Activated naive CD4-positive, alpha-beta T cell treated with anti-CD3 and anti-CD28 coated beads, Interleukin-2, amount 10 ng/mL, durations not matched to agents 7 days and 5 days (primary cell): Measurements from ENCODE around the gene GRM7.

Experiments
- CTCF ChIA-PET: fragments of 350-600 bp; sonication (Branson Sonifier 250); formaldehyde crosslinking; loops from one replicate; lab custom pipeline; 2021; ENCODE audit warnings: antibody characterized with exemption; lab: Charles Lee
- DNase-seq: peaks from one replicate; pipeline ENCODE4 v3.0.0-alpha.2; 2020
- H3K27ac Mint-ChIP-seq: one replicate; pipeline ENCODE4 v1.8.0; 2021; ENCODE audit warnings: mild to moderate bottlenecking, moderate library complexity, mixed read lengths
- H3K27me3 Mint-ChIP-seq: one replicate; pipeline ENCODE4 v1.8.0; 2021; ENCODE audit warnings: mild to moderate bottlenecking, mixed read lengths
- H3K36me3 Mint-ChIP-seq: one replicate; pipeline ENCODE4 v1.8.0; 2021; ENCODE audit warnings: mixed read lengths
- H3K4me1 Mint-ChIP-seq: one replicate; pipeline ENCODE4 v1.8.0; 2021; ENCODE audit warnings: mixed read lengths
- H3K4me3 Mint-ChIP-seq: one replicate; pipeline ENCODE4 v1.8.0; 2021; ENCODE audit warnings: mild to moderate bottlenecking, moderate library complexity, mixed read lengths
- H3K9me3 Mint-ChIP-seq: one replicate; pipeline ENCODE4 v1.8.0; 2021; ENCODE audit warnings: mixed read lengths

Gene GRM7

GRCh38 chr3:7015683-7016440, 154.9 kb downstream of the GRM7 start:
- no peaks in the 10 kb centered on the region for H3K27me3 Mint-ChIP-seq
- H3K27ac Mint-ChIP-seq, result no peak overlapping the region
- DNase-seq, result no peak
- no peaks in the 10 kb centered on the region for H3K36me3 Mint-ChIP-seq
- CTCF ChIA-PET, result no interaction called here
- H3K4me3 Mint-ChIP-seq, result no peak overlapping the region
- H3K4me1 Mint-ChIP-seq, result no peaks in the 10 kb centered on the region
- H3K9me3 Mint-ChIP-seq, result peaks cover 6% of the 10 kb centered on the region

DNA sequence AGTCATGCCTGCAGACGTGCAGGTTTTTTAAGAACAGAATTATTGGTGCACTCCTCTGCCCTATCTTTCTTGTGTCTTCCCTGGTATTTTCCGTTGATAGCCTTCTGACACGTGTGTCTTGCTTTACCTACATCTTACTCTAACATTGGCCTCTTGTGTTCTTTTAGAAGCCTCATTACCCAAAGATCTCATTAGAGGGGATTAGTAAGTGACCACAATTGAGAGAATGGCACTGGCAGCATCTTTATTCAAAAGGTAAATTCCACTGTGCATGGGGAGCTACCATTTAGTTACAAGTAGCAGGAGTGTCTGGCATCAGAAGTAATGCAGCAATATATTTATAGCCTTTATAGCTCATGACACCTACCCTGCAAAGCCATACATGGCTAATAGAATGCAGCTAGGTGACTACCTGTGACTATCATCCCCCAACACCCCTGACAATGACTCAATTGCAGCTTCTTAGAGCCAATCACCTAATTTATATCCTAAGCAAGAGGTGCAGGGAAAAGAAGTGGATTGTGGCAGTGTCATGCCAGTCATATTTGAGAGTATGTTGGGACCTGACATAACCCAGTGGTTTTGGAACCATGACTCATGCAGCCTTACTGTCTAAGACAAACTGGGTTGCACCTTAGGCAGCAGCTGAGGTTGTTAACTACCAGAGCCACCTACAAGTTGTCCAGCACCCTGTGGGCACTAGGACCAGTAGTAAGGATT, 164.8 kb downstream of the GRM7 start:
- H3K27me3 Mint-ChIP-seq, result no peaks in the 10 kb centered on the region
- H3K4me3 Mint-ChIP-seq, result no peak overlapping the region
- H3K4me1 Mint-ChIP-seq, result no peaks in the 10 kb centered on the region
- H3K9me3 Mint-ChIP-seq, result peaks cover 5% of the 10 kb centered on the region
- DNase-seq, result no peak
- H3K36me3 Mint-ChIP-seq, result no peaks in the 10 kb centered on the region
- H3K27ac Mint-ChIP-seq, result no peak overlapping the region
- CTCF ChIA-PET, result no interaction called here

DNA sequence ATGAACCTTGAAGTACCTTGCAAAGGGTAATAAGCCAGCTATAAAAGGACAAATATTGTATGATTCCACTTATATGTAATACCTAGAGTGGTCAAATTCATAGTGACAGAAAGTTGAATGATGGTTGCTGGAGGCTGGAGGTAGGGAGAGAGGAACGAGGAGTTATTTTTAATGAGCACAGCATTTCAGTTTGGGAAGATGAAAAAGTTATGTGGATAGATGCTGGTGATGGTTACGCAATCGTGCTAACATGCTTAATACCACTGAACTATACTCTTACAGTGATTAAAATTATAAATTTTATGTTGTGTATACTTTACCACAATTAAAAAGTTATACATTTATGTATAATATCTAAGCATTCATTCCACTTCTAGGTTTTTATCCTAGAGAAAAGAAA, 168.6 kb downstream of the GRM7 start:
- Mint-ChIP-seq H3K9me3 (peaks cover 8% of the 10 kb centered on the region), H3K27me3 (no peaks in the 10 kb centered on the region)
- CTCF ChIA-PET, result no interaction called here

GRCh38 chr3:7038394-7038793, 177.5 kb downstream of the GRM7 start:
- Mint-ChIP-seq H3K36me3 (no peaks in the 10 kb centered on the region), H3K27ac (no peak overlapping the region)
- CTCF ChIA-PET, result no interaction called here

More for the DNA sequence above, 168.6 kb downstream of the GRM7 start:
- no peak overlapping the region for H3K27ac Mint-ChIP-seq
- no peaks in the 10 kb centered on the region for H3K4me1 Mint-ChIP-seq
- DNase-seq, result no peak
- no peak overlapping the region for H3K4me3 Mint-ChIP-seq
- H3K36me3 Mint-ChIP-seq, result no peaks in the 10 kb centered on the region

GRCh38 chr3:7062714-7063113, 201.8 kb downstream of the GRM7 start:
- Mint-ChIP-seq H3K4me1 (no peaks in the 10 kb centered on the region), H3K27ac (no peak overlapping the region), H3K27me3 (no peaks in the 10 kb centered on the region), H3K9me3 (peaks cover 3% of the 10 kb centered on the region), H3K4me3 (no peak overlapping the region), H3K36me3 (no peaks in the 10 kb centered on the region)
- no peak for DNase-seq
- CTCF ChIA-PET, result no interaction called here

More at GRCh38 chr3:7038394-7038793, 177.5 kb downstream of the GRM7 start:
- H3K4me1 Mint-ChIP-seq, result no peaks in the 10 kb centered on the region
- DNase-seq, result no peak
- peaks cover 3% of the 10 kb centered on the region for H3K9me3 Mint-ChIP-seq
- H3K4me3 Mint-ChIP-seq, result no peak overlapping the region
- no peaks in the 10 kb centered on the region for H3K27me3 Mint-ChIP-seq

- H3K36me3 Mint-ChIP-seq, result no peaks in the 10 kb centered on the region
- H3K4me1 Mint-ChIP-seq, result no peaks in the 10 kb centered on the region
- no peaks in the 10 kb centered on the region for H3K27me3 Mint-ChIP-seq
- H3K9me3 Mint-ChIP-seq, result no peaks in the 10 kb centered on the region
- CTCF ChIA-PET, result no interaction called here
- no peak overlapping the region for H3K4me3 Mint-ChIP-seq
- H3K27ac Mint-ChIP-seq, result no peak overlapping the region
- no peak for DNase-seq
These were observed 209.5 kb downstream of the GRM7 start for GRCh38 chr3:7070461-7070860.

DNA sequence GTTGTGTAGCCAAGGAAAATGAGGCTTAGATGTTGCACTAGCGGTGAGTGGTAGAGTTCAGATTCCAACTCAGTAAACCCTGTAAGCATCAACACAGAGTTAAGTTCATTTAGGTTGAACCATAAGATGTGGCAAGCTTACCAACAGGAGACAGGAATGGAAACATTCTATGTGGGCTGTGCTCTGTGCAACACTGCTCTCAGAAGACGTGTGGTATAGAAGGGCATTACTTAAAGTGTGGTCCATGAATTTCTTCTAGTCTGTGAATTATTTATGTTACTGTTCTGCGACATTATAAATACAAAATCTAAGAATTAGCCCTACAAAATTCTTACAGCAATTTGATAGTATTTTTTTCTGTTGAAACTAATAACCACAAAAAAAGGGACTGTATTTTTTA, 213.3 kb downstream of the GRM7 start:
- CTCF ChIA-PET, result no interaction called here

GRCh38 chr3:7075117-7075516, 214.2 kb downstream of the GRM7 start:
- H3K4me1 Mint-ChIP-seq, result no peaks in the 10 kb centered on the region

More for the DNA sequence above, 213.3 kb downstream of the GRM7 start:
- Mint-ChIP-seq H3K9me3 (peaks cover 6% of the 10 kb centered on the region), H3K27ac (no peak overlapping the region), H3K4me3 (no peak overlapping the region), H3K36me3 (no peaks in the 10 kb centered on the region), H3K4me1 (no peaks in the 10 kb centered on the region), H3K27me3 (no peaks in the 10 kb centered on the region)
- DNase-seq, result no peak

DNA sequence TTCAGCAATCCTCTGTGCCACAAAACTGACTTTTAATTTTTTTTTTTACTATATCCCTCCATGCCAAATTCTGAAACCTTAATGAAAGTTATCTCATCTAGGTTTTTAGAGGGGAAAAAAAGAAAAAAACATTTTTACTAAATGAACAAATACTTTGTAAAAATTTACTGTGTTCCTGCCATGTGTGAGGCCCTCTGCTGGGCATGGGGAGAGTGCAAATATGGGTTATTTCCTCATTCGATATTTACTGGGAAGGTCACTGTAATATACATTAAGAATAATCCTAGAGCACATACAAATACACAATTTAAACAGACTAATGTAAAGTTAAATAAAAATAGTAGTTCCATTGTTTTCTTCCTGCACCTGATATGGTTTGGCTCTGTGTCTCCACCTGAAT, 215.0 kb downstream of the GRM7 start:
- Mint-ChIP-seq H3K36me3 (no peaks in the 10 kb centered on the region), H3K4me3 (no peak overlapping the region)

More at GRCh38 chr3:7075117-7075516, 214.2 kb downstream of the GRM7 start:
- no peak for DNase-seq
- no peak overlapping the region for H3K27ac Mint-ChIP-seq
- no peak overlapping the region for H3K4me3 Mint-ChIP-seq
- H3K36me3 Mint-ChIP-seq, result no peaks in the 10 kb centered on the region
- CTCF ChIA-PET, result no interaction called here
- peaks cover 6% of the 10 kb centered on the region for H3K9me3 Mint-ChIP-seq
- H3K27me3 Mint-ChIP-seq, result no peaks in the 10 kb centered on the region

DNA sequence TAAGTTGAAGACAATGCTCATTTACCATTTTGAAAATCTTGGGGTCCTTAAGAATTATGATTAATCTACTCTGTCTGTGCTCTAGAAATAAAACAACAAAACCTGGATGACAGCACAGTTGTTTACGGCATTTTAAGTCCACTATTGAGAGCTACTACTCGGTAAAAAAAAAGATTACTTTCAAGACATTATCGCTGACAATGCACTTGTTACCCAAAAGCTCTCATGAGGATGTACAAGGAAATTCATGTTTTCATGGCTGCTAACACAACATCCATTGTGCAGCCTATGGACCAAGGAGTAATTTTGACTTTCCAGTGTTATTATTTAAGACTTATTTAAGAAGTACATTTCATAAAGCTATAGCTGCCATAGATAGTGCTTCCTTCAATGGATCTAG, 221.3 kb downstream of the GRM7 start:
- H3K4me1 Mint-ChIP-seq, result no peaks in the 10 kb centered on the region
- DNase-seq, result no peak
- H3K27me3 Mint-ChIP-seq, result no peaks in the 10 kb centered on the region
- no peak overlapping the region for H3K4me3 Mint-ChIP-seq
- no peak overlapping the region for H3K27ac Mint-ChIP-seq
- H3K9me3 Mint-ChIP-seq, result peaks cover 1% of the 10 kb centered on the region
- CTCF ChIA-PET, result no interaction called here
- no peaks in the 10 kb centered on the region for H3K36me3 Mint-ChIP-seq

More for the DNA sequence above, 215.0 kb downstream of the GRM7 start:
- Mint-ChIP-seq H3K9me3 (peaks cover 6% of the 10 kb centered on the region), H3K4me1 (no peaks in the 10 kb centered on the region), H3K27ac (no peak overlapping the region), H3K27me3 (no peaks in the 10 kb centered on the region)
- DNase-seq, result no peak
- CTCF ChIA-PET, result no interaction called here

DNA sequence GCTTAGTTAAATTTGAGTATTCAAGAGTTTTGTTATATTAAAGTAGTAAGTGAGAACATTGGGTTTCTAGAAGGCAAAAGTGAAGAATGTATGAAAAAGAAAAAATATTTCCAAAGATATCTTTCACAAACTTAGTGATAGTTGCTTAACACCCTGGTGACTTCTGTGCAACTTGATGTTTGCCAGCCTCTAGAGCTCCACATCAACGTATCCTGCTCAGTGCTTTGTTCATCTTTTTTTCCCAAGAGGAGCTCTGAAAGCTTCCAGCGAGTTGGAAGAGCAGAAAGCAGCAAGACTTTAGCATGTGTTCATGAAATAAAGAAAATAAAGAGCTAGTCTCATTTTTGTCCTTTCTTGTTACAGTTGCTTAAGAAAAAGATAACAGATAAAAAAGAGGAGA, 225.5 kb downstream of the GRM7 start:
- Mint-ChIP-seq H3K27me3 (no peaks in the 10 kb centered on the region), H3K4me3 (no peak overlapping the region), H3K4me1 (no peaks in the 10 kb centered on the region), H3K27ac (no peak overlapping the region), H3K36me3 (no peaks in the 10 kb centered on the region), H3K9me3 (peaks cover 5% of the 10 kb centered on the region)
- CTCF ChIA-PET, result no interaction called here
- no peak for DNase-seq

GRCh38 chr3:7095116-7095515, 234.2 kb downstream of the GRM7 start:
- Mint-ChIP-seq H3K4me1 (no peaks in the 10 kb centered on the region), H3K27me3 (no peaks in the 10 kb centered on the region), H3K36me3 (no peaks in the 10 kb centered on the region), H3K27ac (no peak overlapping the region), H3K9me3 (peaks cover 16% of the 10 kb centered on the region), H3K4me3 (no peak overlapping the region)
- no peak for DNase-seq
- CTCF ChIA-PET, result no interaction called here

GRCh38 chr3:7100136-7100535, 239.2 kb downstream of the GRM7 start:
- H3K27me3 Mint-ChIP-seq, result no peaks in the 10 kb centered on the region
- no peaks in the 10 kb centered on the region for H3K4me1 Mint-ChIP-seq
- H3K9me3 Mint-ChIP-seq, result peaks cover 24% of the 10 kb centered on the region
- no peak overlapping the region for H3K4me3 Mint-ChIP-seq
- DNase-seq, result no peak
- no peak overlapping the region for H3K27ac Mint-ChIP-seq
- CTCF ChIA-PET, result no interaction called here
- H3K36me3 Mint-ChIP-seq, result no peaks in the 10 kb centered on the region

DNA sequence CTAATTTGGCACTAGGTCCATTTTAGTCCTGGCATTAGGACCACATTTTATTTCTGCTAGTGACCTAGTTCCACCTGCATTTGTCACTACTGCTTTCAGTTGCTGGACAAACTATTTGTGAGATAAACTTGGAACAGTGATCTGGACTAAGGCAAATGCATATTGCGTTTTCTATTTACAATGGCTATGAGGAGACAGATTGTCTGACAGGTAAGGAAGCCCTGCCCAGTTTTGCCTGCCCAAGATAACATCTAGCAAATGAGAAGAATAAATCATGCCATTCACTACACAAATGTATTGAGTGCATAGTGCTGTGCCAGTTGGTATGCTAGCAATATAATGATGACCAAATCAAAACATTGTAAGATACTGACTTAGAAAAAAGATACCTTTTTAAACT, 245.7 kb downstream of the GRM7 start:
- Mint-ChIP-seq H3K9me3 (peaks cover 8% of the 10 kb centered on the region), H3K4me1 (no peaks in the 10 kb centered on the region), H3K4me3 (no peak overlapping the region), H3K27me3 (no peaks in the 10 kb centered on the region), H3K27ac (no peak overlapping the region), H3K36me3 (no peaks in the 10 kb centered on the region)
- DNase-seq, result no peak
- CTCF ChIA-PET, result no interaction called here

DNA sequence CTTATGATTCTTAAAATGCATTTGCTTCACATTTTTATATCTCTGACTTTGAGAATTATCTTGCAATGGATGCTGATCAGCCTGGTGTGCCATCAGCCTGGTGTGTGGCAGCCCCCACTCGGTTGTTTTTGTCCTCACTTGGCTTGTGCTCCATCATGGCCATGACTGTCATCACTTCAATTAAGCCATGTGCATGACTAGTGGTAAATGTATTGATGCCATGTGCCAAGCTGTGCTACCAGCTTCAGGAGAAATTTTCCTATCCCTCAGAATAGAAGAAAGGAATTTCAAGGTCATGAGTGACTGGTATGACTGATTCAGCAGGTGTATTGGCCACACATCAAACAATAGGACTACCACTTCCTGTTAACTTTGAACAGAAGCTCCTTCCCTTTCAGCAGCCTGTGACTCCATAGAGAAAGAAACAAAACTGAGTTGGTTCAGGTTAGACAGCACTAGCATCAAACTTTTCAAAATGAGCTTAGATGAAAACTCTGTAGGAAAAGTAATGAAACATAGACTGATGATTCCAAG, 251.7 kb downstream of the GRM7 start:
- Mint-ChIP-seq H3K4me1 (no peaks in the 10 kb centered on the region), H3K9me3 (no peaks in the 10 kb centered on the region), H3K4me3 (no peak overlapping the region), H3K36me3 (no peaks in the 10 kb centered on the region), H3K27me3 (no peaks in the 10 kb centered on the region), H3K27ac (no peak overlapping the region)
- CTCF ChIA-PET, result no interaction called here
- DNase-seq, result no peak
